Femur (tissue), 1 donor: ENCODE results near the gene LLGL2.
A peak's percentile ranks its signal among the peaks of the same experiment; 100 is the strongest.
"Not testable (repeated sequence)": the region's sequence is repeated elsewhere in the genome, so short reads cannot be mapped to it uniquely, and the experiment has no call there.

Experiments used
- DNase-seq: peaks from one replicate; pipeline ENCODE4 v3.0.0-alpha.2; 2017

LLGL2 gene

GRCh38 chr17:75572713-75573539, 47.4 kb downstream of the LLGL2 start:
- DNase-seq, result no peak

- DNase-seq, result no peak
Observed at GRCh38 chr17:75573540-75573957, 48.1 kb downstream of the LLGL2 start.

GRCh38 chr17:75573994-75574393, 48.5 kb downstream of the LLGL2 start:
- DNase-seq, result no peak

- DNase-seq, result no peak
Observed at GRCh38 chr17:75574404-75575036, 49.0 kb downstream of the LLGL2 start.

- no peak for DNase-seq
Observed at GRCh38 chr17:75575197-75575596, 49.7 kb downstream of the LLGL2 start.

- DNase-seq, result no peak
Observed at GRCh38 chr17:75575728-75576127, 50.2 kb downstream of the LLGL2 start.

GRCh38 chr17:75576661-75577060, 51.2 kb downstream of the LLGL2 start:
- DNase-seq, result no peak

- peak; percentile 20 for DNase-seq
Observed at GRCh38 chr17:75581121-75581725, 55.7 kb downstream of the LLGL2 start.

- not testable (repeated sequence) for DNase-seq
Observed at GRCh38 chr17:75583197-75583596, 57.7 kb downstream of the LLGL2 start.

GRCh38 chr17:75584849-75585175, 59.3 kb downstream of the LLGL2 start:
- DNase-seq, result no peak

GRCh38 chr17:75587675-75588595, 62.4 kb downstream of the LLGL2 start, which contains the start of gene MYO15B:
Gene MYO15B (plus strand): TSS chr17:75587800. CDS start chr17:75588058, 258 bp downstream.
- DNase-seq, result peak; percentile 80

- DNase-seq, result peak; percentile 60
Observed at GRCh38 chr17:75588596-75589011, 63.1 kb downstream of the LLGL2 start.

- peak; percentile 97 for DNase-seq
Observed at GRCh38 chr17:75589012-75589918, 63.8 kb downstream of the LLGL2 start.

- DNase-seq, result peak; percentile 57
Observed at GRCh38 chr17:75589919-75590303, 64.4 kb downstream of the LLGL2 start.

GRCh38 chr17:75590314-75590761, 64.8 kb downstream of the LLGL2 start:
- no peak for DNase-seq

- DNase-seq, result no peak
Observed at GRCh38 chr17:75590849-75591721, 65.6 kb downstream of the LLGL2 start.

- no peak for DNase-seq
Observed at GRCh38 chr17:75591722-75592302, 66.3 kb downstream of the LLGL2 start.

- DNase-seq, result no peak
Observed at GRCh38 chr17:75592348-75593020, 67.0 kb downstream of the LLGL2 start.

- not testable (repeated sequence) for DNase-seq
Observed at GRCh38 chr17:75593430-75593829, 67.9 kb downstream of the LLGL2 start.
